HG03521 (cell line): ENCODE results near the gene SCG3.
A peak's percentile ranks its signal among the peaks of the same experiment; 100 is the strongest.

Experiments used
- ATAC-seq: cut with Tn5 transposase; IDR thresholded peaks from one replicate; pipeline ENCODE4 v1.9.1; 2021; ENCODE audit warnings: mild to moderate bottlenecking, moderate library complexity; ENCODE audit not compliant: unreplicated experiment

The SCG3 gene

DNA sequence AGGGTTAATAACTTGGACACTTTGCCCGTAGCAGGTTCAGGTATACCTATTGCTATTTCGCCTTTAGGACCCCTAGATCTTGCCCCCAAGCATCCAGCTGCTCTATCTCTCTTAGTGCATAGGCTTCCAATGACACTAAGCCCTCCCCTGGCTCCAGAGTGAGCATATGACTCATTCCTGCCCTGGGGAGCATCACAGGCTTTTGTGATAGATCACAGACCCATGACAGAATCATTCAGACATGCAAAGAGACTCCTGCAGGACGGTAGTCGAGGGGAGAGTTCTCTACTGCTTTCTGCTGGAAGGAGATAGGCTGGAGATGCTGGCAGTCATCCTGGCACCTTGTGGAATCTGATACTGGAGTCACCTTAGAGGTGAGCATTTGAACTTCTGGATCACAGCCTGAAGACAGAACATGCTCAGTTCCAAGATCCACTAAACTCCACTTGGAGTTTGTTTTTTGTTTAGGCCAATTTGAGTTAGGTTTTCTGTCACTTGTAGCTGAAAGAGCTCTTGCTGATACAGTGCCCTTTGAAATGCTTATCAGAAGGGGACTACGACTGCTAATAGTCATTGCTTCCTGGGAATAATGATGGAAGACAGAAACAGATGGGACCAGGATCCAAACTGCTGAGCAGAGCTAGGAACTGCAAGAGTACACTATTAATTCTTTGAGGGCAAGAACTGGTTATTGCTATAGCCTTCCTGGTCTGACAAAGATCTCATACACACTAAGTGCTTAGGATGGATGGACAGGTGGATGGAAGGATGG, 45.2 kb downstream of the SCG3 start:
- peak; percentile 74 for ATAC-seq

DNA sequence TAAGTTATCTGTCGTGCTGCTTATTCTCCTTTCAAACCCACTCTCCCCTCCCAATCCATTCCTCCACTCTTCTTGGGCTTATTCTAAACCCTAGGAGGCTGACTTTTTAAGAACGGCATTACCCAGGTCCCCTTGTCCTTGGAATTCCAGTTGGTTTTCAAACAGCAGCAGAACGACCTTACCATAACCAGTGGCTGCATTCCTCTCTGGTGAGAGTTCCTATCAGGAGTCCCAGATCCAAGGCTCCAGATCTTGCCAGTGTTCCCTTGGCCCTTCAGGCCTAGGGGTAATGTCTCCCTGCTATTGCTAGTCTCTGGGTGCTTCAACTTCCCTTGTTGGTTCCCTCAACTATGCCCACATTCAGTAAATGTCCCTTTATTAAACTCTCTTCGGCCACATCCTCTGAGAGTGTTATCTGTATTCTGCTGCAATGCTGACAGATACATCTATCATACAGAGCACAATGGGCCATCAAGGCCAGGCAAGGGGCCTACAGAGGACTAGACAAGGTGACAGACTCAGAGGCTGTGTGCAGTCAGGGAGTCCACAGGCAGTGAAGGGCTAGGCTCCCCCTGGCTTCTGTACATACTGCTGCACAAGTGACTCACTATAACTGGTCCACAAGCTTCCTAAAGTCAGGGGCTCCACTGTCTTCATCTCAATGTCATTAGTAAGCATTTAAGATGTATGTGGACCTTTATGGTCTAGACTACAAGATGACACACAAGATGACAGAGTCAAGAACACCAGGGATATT, 46.0 kb downstream of the SCG3 start:
- no peak for ATAC-seq

DNA sequence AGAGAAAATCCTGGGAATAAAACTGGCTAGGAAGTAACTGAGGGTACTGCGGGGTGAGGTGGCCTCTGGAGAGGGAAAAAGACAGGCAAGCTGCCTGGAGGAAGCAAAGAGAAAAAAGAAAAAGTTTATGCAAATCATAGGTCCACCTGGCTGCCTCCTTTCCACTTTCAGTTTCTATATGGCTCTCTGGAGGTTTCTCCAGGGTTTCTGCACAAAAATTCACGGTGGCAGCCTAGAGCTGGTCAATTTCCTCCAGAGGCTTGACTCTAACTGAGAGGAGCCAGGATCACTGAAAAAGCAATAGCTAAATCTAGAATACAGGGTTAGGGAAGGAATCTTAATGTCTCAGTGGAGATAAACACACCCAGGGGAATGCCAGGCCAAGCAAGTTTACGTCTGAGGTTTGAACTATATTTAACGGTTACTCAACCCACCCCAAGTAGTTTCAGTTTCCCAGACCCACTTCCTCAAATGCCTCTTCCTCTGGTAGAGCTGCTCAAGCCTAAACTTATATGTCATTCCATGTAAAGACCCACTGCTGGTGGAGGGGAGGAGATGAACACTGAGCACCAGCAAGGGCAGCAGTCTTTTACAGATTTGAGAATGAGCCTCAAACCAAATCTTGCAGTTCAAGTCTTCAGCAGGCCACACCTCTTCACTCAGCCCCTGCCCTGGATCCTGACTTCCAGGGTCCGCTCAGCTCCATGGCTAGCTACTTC, 50.4 kb downstream of the SCG3 start:
- ATAC-seq, result peak; percentile 62

DNA sequence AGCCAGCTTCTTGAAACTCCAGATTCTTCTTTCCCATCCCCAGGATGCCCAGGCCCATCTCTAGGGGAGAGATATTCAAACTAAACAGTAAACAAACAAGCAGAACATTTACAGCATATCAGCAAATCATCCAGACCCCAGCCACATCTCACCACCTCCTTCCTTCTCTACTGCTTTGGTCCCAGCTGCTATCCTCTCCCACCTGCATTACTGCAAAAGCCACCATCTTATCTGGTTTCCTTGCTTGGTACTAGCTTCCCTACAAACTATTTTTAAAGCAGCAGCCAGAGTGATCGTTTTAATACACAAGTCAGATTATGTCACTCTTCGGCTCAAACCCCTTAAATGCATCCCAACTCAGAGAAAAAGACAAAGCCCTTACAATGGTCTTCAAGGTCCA, 51.3 kb downstream of the SCG3 start:
- ATAC-seq, result no peak

DNA sequence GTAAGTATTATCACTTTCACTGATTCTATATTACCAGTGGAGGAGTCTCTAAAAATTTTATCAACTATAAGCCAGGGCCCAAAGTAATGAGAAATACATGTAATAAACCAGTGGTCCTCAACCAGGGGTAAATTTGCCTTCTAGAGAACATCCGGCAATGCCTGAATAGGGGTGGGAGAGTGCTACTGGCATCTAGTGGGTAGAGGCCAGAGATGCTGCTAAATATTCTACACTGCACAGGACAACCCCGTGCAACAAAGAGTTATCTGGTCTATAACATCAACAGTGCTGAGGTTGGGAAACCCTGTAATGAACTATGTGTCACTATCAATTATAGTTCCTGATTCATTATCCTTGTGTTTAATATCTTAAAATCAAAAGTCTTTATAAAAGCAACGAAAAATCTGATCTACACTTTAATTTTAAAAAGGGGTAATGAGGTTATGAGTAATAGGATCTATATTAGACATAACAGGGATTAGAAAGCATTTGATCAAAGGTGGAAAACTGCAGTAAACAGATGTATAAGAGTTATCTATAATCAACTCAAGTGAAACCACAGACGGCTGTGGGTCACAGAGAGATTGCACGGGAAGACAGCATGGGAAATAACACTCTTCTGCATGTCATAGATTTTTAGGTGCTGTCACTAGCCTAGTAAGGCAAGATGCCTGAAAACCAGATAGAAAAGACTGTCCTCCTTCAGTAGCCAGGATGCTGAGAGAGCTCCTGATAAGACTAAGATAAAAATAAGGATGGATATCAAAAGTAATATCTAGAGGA, 54.1 kb downstream of the SCG3 start:
- ATAC-seq, result no peak

DNA sequence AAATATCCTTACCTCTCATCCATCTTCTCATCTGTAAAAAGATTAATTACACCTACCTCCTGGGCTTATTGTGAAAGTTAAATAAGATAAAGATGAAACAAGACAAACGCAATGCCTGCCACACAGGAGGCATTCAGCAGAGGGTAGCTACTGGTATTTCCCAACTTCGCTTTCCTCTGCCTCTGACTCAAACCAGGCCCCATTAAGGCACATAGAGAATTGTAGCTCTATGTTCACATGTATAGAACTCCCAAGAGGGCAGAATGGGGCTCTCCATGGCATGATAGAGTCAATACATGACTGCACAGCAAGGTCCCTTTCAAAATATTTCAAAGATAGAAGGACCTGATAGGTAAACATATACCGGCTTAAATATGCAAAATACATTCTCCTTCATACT, 54.8 kb downstream of the SCG3 start:
- ATAC-seq, result no peak

DNA sequence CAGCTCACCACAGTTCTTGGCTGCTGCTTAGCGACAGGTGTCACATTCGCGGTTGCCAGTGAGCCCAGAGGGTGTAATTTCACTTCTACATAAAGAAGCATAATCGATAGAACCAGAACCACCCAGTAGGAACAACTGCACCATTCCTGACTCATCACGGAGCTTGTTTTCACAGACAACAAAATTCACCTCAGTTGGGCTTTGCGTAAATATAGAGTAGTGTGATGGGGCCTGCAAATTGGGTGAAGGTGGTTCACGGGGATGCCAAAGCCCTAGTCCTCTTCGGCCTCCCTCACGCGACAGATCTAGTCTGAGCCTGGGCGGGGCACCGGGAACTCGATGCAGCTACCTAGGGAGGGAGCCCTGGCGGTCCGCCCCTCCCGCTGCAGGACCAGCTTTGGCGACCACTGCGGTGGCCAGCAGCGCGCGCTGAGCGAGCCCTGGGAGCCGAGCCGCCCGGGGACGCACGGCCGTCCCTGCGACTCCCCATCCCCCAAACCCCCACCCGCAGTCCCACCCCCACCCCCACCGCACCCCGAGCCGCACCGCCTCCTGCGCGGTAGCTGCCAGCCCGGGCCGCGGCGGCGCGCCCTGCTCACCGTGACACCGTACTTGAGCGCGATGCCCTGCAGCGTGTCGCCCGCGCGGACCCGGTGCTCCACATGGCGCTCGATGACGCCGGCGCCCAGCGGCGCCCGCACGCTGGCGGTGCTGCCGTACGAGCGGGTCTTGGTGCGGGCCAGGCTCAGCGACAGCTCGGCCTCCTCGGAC, 55.6 kb downstream of the SCG3 start:
- ATAC-seq, result peak; percentile 33

DNA sequence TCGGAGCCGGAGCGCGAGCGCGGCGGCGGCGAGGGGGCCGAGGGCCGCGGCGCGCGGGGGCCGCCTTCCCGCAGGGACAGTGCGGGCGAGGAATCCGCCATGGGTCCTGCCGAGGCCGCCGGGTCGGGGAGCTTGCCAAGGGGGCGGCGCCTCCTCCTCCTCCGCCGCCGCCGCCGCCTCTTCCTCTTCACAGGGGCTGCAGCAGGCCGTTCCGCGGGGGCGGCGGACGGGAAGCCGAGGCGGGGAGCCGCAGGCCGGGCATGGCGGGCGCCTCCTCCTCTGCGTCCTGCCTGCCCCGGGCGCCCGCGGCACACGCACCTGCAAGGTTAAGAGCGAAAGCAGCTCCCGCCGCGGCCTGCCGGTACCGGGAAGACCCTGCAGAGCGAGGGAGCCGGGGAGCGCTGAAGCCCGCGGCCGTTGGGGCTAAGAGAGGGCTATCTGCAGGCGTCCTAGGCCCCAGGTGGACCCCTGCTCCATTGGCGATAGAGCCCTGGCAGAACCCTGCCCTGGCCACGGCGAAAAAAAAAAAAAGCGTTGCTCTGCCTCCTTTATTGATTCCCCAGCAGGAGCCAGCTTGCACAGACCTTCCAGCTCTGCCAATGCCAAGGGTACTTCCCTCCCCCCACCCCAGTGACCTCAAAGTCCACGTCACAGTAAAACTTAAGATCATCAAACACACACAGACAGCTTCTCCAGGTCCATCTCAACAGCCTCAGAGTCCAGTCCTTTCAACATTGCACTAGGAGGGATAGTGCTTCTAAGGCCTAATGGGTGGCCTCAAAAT, 56.4 kb downstream of the SCG3 start, which contains the start of gene LYSMD2:
LYSMD2 (minus strand) TSS at position 134 of the 784 bp plus-strand sequence; CDS start at position 101, 33 bp downstream.
- peak; percentile 42 for ATAC-seq

DNA sequence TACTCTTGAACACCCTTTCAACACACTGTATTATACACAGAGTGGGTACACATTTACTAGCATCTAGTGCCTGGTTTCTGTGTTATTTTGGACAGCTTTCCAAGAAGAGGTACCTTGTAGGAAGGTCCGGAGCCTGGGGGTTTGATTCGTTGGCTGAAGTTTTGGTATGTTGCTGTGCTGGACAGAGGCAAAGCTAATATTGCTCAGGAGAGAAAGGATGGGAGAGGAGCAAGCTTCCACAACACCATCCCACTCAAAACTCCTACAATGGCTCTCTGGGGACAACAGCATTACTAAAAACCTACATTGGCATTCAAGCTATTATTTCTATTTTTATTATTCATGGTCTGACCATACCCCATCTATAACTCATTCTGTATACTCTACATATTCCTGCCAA, 57.2 kb downstream of the SCG3 start:
- no peak for ATAC-seq

DNA sequence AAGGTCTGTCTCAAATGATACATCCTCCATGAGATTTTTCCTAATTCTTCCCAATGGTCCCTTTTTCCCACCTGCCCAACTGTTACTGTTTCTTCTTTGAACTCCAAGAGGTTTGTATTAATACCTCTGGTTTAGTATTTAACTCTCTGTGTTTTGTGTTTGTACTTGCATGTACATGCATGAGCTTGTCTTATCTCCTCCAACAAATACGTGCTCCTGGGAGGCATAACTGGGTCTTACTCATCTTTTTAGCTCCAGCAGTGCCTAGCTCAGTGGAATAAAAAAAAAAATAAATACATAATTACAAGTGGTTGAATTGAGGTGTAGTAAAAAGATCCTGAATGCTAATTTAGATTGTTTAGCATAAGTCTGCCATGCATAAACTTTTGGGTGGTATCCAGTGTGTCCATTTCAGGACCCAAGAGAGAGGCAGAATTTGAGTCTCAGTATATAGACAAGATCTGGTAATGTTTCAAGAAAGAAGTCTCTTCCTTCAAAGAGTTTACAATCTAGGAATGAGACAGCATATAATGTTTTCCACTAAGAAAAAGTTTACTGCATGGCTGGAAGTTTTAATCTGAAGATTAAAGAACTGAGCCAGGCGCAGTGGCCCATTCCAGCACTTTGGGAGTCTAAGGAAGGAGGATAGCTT, 57.9 kb downstream of the SCG3 start:
- ATAC-seq, result no peak

DNA sequence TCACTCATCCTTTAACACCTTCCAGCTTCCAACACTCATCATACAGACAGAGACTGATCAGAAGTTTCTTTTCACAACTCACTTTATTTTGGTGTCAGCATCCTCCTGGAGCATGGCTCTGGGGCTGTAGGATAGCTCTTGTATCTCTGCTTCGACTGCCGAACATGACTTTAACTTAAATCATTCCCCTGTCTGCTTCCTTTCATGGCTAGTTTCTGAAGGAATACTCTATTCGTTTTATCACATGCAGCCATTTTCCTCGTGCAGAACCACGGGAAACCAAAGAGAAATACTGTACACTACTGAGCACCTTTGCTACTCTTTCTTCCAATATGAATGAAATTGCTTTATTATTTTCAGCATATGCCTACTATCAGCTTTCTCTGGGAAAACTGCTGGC, 68.0 kb downstream of the SCG3 start:
- ATAC-seq, result no peak

DNA sequence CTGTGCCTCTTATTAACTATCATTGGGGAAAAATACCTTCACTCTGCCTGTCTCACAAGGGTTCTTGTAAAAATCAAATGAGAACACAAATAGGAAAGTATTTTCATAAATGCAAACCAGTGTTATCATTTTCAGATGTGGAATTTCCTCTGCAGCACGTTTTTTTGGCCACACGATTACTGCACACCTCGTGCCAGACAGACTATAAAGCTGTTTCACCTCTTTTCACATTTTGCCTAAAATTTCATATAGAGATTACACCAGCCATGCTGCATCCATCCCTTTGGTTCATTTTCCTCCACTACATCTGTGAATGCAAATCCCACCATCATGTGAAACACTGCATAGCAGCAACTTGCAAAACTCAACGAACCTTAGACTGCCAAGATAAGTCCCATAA, 68.9 kb downstream of the SCG3 start:
- no peak for ATAC-seq

DNA sequence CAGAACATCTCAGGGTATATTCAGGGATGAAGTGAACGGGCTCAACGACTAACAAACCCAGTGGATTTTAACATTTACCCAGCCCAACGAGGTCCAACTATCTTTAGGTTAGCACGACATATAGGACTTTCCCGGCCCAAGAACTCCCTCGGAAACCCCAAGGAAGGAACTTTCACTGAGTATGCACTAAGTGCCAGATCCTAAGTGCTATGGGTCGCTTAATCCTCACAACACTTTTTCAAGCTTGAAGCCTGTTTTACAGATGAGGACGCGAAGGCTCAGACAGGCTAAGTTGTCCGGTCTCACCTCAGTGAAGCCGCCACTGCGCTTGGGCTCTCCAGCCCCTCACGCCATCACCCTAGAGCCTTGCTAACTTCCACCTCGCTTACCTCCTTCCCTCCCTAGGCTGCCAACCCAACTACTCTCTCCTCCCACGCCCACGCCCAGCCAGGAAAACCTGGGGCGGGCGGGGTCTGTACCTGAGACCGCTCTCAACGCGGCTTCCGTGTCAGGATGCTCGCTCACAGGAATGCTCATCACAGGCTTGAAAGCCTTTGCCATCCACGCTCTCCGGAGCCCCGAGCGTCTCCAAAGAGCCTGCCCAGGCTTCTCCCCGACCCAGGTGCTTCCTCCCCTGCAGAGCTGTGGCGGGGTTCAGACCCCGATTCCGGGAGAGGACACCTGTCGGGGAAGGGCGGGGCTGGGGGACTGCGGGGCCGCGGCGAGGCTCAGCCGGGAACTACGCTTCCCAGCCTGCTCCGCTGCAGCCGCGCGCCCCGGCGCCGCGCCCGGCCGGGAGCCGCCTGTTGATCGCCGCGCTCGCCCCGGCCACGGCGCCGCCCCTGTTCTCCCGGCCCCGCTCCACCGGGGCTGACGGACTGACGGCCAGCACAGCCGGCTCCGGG, 69.7 kb downstream of the SCG3 start, which contains the start of gene TMOD2:
TMOD2 (plus strand) TSS at position 806 of the 905 bp plus-strand sequence. CDS start 14,845 bp downstream, outside the sequence.
- ATAC-seq, result peak; percentile 65

DNA sequence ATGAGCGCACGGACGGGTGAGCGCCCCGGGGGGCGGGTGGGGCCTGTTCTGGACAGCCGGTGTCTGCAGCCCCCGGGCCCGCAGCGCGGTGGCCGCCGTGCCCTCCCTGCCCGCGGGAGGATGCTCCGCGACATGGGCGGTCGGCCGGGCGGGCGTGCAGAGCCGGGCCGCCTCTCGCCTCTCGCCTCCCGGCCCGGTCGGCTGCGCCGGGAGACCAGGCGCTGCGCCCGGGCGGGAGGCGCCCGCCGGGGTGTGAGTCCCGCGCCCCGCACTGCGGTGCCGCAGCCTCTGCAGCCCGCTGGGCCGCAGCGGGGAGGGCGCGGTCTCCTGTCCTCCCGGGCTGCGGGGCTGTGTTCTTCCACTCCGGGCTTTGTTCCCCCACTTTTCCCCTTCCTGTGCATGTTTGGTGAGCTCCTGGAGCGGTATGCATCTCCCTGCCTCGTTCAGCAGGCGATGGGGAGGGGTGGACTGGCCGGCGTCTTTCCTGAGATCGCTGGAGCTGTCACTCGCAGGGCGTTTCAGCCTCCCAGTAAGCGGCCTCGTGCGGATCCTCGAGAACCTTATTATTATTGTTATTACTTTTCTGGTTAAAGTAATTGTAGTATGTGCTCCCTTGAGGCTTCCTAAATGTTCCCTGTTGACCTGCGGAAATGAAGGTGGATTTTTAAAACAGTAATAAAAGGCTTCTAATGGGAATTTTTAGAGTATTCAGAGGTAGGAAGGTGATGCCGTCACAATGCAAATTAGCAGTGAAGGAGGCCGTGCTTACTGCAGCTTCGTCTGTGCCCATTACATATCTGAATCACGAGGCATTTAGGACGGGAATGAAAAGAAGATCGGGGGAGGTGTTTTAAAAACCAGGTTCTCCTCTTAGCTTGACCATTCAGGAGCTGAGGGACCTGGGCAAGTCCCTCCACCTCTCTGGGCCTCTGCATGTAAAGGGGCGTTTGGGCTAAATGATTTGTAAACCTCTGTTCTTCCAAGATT, 70.7 kb downstream of the SCG3 start:
- ATAC-seq, result peak; percentile 46

DNA sequence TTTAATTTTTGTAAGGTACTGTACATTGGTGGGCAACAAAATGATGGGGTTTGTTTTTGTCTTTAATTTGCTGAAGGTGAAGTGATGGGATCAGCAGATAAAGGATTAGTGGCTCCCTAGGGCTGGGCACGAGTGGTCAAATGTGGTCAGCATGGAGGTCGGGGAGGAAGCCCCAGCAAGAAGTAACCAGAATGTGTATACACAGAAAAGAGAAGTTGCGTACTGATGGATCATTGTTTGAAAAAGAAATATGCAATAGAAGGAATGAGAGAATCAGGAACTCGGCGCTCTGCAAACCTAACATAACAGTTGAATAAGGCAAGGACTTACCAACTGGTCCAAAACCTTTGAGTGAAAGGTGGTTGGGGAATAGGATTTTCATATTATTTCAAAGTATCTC, 71.6 kb downstream of the SCG3 start:
- no peak for ATAC-seq

DNA sequence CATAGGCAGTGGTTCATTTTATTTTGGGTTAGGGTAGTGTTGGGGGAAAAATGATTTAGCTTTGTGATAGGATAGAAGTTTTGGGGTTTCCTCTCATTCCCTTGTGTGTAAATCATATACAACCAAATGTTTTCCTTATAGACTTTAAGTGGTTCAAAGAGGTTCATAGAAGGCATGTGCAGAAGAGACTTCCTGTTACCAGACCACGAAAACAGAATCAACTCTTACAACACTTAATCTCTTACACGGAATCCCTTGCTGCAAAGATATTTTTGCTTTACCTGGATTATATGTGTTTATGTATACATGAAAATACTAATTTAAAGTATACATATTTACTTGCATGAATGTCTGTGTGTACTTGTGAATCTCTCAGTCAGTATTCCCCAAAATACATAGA, 73.0 kb downstream of the SCG3 start:
- ATAC-seq, result no peak
